GM12874 (cell line): ENCODE results near the gene ANGPT4.

ENCODE experiments used
- TF ChIP-seq, protein P1 (sequence below): IDR thresholded peaks from 2 replicates; pipeline ENCODE4 v1.5.1; 2011; ENCODE audit warnings: low read depth, mild to moderate bottlenecking, control low read depth, low read length, moderate library complexity; ENCODE audit not compliant: insufficient read depth

ANGPT4 gene

DNA sequence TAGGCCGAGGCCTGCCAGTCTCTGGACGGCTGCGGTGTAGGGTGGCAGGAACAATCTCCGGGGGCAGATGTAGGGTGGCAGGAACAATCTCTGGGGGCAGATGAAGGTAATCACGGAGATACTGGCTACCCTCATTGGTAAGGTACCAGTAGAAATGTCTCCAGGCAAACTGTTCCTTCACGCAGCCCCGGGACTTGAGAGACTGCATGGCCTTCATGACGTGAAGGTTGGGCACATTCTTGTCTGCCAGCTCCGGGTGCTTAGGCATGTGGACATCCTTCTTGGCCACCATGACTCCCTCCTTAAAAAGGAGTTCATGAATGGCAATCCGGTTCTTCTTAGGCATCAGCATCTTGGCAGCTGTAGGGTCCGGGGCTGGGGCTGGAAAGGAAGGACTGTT lies 76.5 kb downstream of the ANGPT4 start:
- TF ChIP-seq, protein P1, sequence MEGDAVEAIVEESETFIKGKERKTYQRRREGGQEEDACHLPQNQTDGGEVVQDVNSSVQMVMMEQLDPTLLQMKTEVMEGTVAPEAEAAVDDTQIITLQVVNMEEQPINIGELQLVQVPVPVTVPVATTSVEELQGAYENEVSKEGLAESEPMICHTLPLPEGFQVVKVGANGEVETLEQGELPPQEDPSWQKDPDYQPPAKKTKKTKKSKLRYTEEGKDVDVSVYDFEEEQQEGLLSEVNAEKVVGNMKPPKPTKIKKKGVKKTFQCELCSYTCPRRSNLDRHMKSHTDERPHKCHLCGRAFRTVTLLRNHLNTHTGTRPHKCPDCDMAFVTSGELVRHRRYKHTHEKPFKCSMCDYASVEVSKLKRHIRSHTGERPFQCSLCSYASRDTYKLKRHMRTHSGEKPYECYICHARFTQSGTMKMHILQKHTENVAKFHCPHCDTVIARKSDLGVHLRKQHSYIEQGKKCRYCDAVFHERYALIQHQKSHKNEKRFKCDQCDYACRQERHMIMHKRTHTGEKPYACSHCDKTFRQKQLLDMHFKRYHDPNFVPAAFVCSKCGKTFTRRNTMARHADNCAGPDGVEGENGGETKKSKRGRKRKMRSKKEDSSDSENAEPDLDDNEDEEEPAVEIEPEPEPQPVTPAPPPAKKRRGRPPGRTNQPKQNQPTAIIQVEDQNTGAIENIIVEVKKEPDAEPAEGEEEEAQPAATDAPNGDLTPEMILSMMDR = no peak

DNA sequence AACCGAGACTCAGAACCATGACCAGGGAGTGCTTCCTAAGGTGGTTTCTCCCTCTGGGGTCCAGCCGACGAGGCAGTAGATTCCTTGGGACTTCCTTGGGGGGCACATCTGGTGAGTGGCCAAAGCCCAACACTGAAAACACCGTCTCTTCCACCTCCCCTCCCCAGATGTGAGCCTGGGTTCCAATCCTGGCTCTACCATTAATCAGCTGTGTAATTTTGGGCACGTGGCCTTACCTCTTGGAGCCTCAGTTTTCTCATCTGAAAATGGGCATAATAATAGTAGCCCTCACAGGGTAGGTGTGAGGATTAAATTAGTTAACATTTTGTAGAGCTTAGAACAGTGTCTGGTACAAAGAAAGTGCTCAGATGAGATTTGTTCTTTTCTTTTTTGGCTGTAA lies 77.1 kb downstream of the ANGPT4 start:
- TF ChIP-seq, protein P1 = no peak

GRCh38 chr20:836190-836589 lies 79.9 kb downstream of the ANGPT4 start:
- TF ChIP-seq, protein P1 = no peak

GRCh38 chr20:835608-836045 lies 80.5 kb downstream of the ANGPT4 start:
- TF ChIP-seq, protein P1 = no peak

- TF ChIP-seq, protein P1 = no peak
These were observed 81.9 kb downstream of the ANGPT4 start for GRCh38 chr20:834151-834746.

DNA sequence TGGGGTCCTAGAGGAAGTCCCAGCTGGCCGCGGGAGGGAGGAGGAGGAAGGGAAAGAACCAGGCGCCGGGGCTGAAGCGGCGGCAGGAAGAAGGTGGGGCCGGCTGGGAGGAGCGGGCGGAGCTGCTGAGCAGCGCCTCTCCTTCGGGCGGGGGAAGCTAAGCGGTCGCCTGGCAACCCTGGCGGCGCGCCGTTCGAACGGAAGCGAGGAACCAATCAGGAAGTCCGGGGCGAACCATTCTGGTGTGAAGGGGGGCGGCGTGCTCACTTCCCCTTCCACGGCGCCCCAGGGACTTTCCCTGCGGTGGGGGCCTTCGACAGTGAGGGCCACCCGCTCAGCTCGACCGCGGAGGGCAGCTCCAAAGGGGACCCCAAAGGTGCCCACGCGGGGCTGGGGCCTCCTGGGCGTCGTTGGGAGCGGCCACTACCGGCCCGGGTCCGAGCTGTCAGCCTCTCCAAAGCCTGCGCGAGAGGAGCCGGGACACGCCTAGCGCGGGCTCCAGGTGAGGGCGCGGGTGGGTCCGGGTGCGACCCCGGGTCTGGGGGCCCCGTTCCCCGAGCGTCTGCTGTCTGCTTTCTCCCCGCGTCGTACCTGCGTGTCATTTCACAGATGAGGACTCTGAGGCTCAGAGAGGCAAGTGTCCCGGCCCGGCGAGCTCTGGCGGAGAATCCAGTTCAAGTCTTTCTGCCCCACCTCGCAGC lies 82.5 kb downstream of the ANGPT4 start, which contains the start of gene FAM110A:
FAM110A (plus strand) TSS at position 266 of the 701 bp plus-strand sequence. CDS start 11,090 bp downstream, outside the sequence.
- TF ChIP-seq, protein P1 = no peak

DNA sequence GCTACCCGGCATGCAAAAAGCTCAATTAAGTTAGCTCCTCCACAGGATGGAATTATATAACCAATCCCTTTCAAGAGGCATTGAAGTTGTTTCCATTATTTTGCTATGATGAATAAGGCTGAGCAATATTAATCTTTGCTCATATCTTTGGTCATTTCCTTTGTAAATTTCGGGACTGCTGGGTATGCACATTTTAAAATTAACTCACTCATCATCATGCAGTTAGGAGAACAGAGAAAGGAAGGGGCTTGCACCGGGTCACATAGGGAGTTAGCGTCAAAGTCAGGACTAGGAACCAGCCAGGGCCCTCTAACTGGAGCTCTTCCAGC lies 83.0 kb downstream of the ANGPT4 start:
- TF ChIP-seq, protein P1 = no peak
